BJ (cell line): Measurements from ENCODE around the gene ST3GAL2. TPM values are rescaled to one million over a fixed set of nuclear protein-coding genes. Genes with fewer than 3 reads are reported as not detected.
"Not testable (repeated sequence)": the region's sequence is repeated elsewhere in the genome, so short reads cannot be mapped to it uniquely, and the experiment has no call there.

Source experiments
- CTCF ChIA-PET: fragments of 350-600 bp; formaldehyde crosslinking; extraction: SDS; loops from one replicate; lab custom pipeline; 2021; ENCODE audit warnings: antibody characterized with exemption, inconsistent platforms; lab: Yijun Ruan, JAX
- POLR2A ChIA-PET: fragments of 300-600 bp; sonication (Branson Sonifier 250); formaldehyde crosslinking; extraction: SDS; loops from one replicate; lab custom pipeline; 2021; ENCODE audit warnings: antibody characterized with exemption; lab: Charles Lee
- DNase-seq: peaks from one replicate; pipeline ENCODE4 v3.0.0-alpha.2; 2011; ENCODE audit warnings: low read depth
- H3K27me3 ChIP-seq: 2 replicates; pipeline ENCODE4 v1.6.0; 2011; ENCODE audit warnings: low read length; ENCODE audit not compliant: control insufficient read depth, insufficient read depth
- H3K36me3 ChIP-seq: 2 replicates; pipeline ENCODE4 v1.5.1; 2011; ENCODE audit warnings: low read length; ENCODE audit not compliant: control insufficient read depth, insufficient read depth
- H3K4me3 ChIP-seq: 2 replicates; pipeline ENCODE4 v1.5.1; 2011; ENCODE audit warnings: low read depth, mild to moderate bottlenecking, control low read depth, low read length
- polyA plus RNA-seq: library from polyadenylated mRNA; depleted of rRNA; stranded (reverse); fragments of >200 nt; gene quantifications from 2 replicates; pipeline ENCODE4 v1.2.3, GENCODE V29; 2011
- TF ChIP-seq, protein P1 (sequence below): IDR thresholded peaks from 2 replicates; pipeline ENCODE4 v1.5.1; 2011; ENCODE audit warnings: low read depth, mild to moderate bottlenecking, control low read depth, inconsistent platforms, low read length, moderate library complexity; ENCODE audit not compliant: insufficient read depth

ST3GAL2 gene
- polyA plus RNA-seq, 1 experiment = 24.7 TPM

DNA sequence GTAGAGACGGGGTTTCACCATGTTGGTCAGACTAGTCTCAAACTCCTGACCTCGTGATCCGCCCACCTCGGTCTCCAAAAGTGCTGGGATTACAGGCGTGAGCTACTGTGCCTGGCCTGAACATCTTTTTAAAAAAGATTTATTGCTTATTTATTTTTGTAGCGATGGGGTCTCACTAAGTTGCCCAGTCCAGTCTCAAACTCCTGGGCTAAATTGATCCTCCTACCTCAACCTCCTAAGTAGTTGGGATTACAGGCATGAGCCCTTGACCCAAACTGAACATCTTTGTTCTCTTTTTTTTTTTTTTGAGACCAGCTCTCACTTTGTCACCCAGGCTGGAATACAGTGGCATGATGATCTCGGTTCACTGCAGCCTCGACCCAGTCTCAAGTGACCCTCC is 64.7 kb downstream of the ST3GAL2 start:
- CTCF ChIA-PET = interaction anchor here (0.9 kb wide), 1 partner anchor 97 kb away, joined by 3 read pairs; no protein-coding TSS in a partner anchor
- Histone ChIP-seq H3K27me3 (no peaks in the 10 kb centered on the region), H3K4me3 (no peak overlapping the region), H3K36me3 (peaks cover 13% of the 10 kb centered on the region)
- no peak for DNase-seq
- POLR2A ChIA-PET = no interaction called here
- TF ChIP-seq, protein P1, sequence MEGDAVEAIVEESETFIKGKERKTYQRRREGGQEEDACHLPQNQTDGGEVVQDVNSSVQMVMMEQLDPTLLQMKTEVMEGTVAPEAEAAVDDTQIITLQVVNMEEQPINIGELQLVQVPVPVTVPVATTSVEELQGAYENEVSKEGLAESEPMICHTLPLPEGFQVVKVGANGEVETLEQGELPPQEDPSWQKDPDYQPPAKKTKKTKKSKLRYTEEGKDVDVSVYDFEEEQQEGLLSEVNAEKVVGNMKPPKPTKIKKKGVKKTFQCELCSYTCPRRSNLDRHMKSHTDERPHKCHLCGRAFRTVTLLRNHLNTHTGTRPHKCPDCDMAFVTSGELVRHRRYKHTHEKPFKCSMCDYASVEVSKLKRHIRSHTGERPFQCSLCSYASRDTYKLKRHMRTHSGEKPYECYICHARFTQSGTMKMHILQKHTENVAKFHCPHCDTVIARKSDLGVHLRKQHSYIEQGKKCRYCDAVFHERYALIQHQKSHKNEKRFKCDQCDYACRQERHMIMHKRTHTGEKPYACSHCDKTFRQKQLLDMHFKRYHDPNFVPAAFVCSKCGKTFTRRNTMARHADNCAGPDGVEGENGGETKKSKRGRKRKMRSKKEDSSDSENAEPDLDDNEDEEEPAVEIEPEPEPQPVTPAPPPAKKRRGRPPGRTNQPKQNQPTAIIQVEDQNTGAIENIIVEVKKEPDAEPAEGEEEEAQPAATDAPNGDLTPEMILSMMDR = no peak

DNA sequence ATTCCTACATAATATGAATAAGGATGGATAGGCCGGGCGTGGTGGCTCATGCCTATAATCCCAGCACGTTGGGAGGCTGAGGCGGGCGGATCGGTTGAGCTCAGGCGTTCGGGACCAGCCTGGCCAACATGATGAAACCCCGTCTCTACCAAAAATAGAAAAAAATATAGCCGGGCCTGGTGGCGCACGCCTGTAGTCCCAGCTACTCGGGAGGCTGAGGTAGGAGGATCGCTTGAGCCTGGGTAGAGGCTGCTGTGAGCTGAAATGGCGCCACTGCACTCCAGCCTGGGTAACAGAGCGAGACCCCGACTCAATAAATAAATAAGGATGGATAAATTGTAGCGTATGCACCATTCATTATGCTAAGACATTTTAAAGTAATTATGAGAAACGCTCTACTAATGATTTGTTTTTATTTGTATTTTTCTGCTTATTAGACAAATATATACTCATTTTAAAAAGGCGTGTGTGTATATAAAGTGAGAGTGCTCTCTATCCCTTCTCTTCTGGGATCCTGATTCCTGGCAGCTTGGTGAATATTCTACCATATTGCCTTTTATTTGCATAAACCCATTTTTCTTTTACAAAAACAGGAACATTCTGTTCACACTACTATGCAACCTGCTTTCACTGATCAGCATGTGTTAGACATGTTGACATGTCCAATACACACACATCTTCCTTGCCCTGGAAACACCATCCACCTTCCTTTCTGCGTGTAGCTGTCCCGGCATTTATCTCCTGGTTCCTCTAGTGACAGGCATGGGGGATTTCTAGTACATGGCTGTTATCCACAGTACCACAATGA is 65.8 kb downstream of the ST3GAL2 start:
- no peak for DNase-seq
- POLR2A ChIA-PET = interaction anchor here (1.1 kb wide), 1 partner anchor 8 kb away, joined by 4 read pairs; no protein-coding TSS in a partner anchor
- H3K27me3 ChIP-seq = no peaks in the 10 kb centered on the region
- H3K36me3 ChIP-seq = peaks cover 13% of the 10 kb centered on the region
- TF ChIP-seq, protein P1 = no peak
- no peak overlapping the region for H3K4me3 ChIP-seq
- CTCF ChIA-PET = interaction anchor here (0.9 to 2.2 kb wide), 3 partner anchors 8 to 281 kb away, joined by 3 to 11 read pairs (median 3); no protein-coding TSS in a partner anchor

DNA sequence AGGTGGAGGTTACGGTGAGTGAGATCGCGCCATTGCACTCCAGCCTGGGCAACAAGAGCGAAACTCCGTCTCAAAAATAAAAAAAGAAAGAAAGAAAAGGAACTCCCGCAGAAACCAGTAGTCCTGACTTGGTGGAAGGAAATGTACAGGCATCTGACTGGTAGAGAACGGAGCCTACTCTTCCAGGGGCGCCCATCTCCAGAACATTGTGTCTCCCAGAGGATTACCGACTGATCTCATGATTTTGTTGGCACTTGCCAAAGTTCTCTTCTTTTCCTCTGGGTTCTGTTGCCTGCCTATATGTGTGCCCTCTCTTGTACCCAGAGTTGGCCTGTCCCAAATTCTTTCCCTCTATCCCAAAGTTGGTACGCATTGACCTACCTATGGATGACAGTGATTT is 68.0 kb downstream of the ST3GAL2 start:
- POLR2A ChIA-PET = no interaction called here
- TF ChIP-seq, protein P1 = no peak
- DNase-seq = no peak
- Histone ChIP-seq H3K27me3 (no peaks in the 10 kb centered on the region), H3K36me3 (peaks cover 19% of the 10 kb centered on the region), H3K4me3 (no peak overlapping the region)
- CTCF ChIA-PET = interaction anchor here (2.6 to 3.0 kb wide), 2 partner anchors 9 to 282 kb away, joined by 12 to 22 read pairs; no protein-coding TSS in a partner anchor

DNA sequence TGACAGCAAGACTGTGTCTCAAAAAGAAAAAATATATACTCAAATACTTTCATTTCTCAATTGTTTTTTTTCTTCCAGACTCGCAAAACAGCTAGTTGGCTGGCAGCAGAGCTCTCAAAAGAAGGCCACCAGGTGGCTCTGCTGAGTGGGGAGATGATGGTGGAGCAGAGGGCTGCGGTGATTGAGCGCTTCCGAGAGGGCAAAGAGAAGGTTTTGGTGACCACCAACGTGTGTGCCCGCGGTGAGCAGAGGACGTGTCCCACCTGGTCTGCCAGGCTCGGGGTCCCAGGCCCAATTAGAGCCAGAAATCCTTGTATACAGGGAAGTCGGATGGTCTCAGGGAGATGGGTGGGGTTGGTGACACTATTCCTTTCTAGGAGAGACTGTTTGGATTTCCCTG is 68.8 kb downstream of the ST3GAL2 start:
- peaks cover 22% of the 10 kb centered on the region for H3K36me3 ChIP-seq
- H3K27me3 ChIP-seq, DNase-seq, H3K4me3 ChIP-seq, POLR2A ChIA-PET: not testable (repeated sequence)
- CTCF ChIA-PET = interaction anchor here (0.6 to 3.0 kb wide), 17 partner anchors 10 to 401 kb away, joined by 3 to 22 read pairs (median 4); no protein-coding TSS in a partner anchor
- TF ChIP-seq, protein P1 = peak; percentile 72

DNA sequence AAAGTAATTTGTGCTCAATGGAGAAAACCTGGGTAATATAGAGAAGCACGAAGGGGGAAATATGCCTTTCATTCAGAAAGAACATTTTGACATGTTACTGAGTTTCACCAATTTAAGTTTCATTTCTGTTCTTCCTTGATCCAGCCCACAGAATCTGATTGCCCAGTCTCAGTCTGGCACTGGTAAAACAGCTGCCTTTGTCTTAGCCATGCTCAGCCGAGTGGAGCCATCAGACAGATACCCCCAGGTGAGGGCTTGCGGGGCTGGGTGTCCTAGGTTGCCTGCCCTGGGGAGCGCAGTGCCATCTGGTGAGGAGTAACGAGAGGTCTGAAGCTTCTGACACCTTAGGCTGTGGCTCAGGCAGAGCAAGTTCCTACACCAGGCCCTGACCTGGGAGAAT is 74.5 kb downstream of the ST3GAL2 start:
- TF ChIP-seq, protein P1 = no peak
- POLR2A ChIA-PET = no interaction called here
- no peak overlapping the region for H3K4me3 ChIP-seq
- H3K27me3 ChIP-seq = no peaks in the 10 kb centered on the region
- DNase-seq = no peak
- CTCF ChIA-PET = interaction anchor here (2.4 kb wide), 1 partner anchor 289 kb away, joined by 10 read pairs; no protein-coding TSS in a partner anchor
- H3K36me3 ChIP-seq = peaks cover 24% of the 10 kb centered on the region
